ENCODE data around the gene TEX51. TPM values are rescaled to one million over a fixed set of nuclear protein-coding genes. Genes with fewer than 3 reads are reported as not detected.

Gene TEX51
- total RNA-seq, 4 donors from 2014 or later = not detected

DNA sequence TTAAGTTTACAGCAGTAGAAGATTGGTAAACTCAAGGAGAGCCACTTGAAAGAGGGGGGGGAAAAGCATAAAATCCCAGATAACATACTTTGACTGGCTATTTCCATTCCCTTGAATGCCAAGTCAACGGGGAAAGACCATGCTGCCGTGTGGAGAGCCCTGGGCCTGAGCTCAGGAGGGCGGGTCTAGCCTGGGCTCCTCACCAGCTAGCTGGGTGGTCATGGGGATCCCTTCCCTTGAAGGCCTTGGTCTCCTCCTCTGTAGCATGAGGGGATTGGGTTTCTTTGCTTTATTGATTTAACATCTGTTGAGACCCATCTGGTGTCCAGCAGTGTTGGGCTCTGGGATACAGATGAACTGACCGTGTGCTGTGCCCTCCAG lies 35.0 kb downstream of the TEX51 start:
- H3K4me3 ChIP-seq = no peak overlapping the region
- no peak overlapping the region for H3K27ac ChIP-seq
- no peaks in the 10 kb centered on the region for H3K36me3 ChIP-seq
- no peaks in the 10 kb centered on the region for H3K27me3 ChIP-seq
- TF ChIP-seq POLR2AphosphoS5 (IDR thresholded peaks at IDR 0.05) (no peak), EP300 (IDR thresholded peaks at IDR 0.05; ENCODE audit: low read depth) (no peak), POLR2A (IDR thresholded peaks at IDR 0.05) (no peak)
- TF ChIP-seq, protein P1, sequence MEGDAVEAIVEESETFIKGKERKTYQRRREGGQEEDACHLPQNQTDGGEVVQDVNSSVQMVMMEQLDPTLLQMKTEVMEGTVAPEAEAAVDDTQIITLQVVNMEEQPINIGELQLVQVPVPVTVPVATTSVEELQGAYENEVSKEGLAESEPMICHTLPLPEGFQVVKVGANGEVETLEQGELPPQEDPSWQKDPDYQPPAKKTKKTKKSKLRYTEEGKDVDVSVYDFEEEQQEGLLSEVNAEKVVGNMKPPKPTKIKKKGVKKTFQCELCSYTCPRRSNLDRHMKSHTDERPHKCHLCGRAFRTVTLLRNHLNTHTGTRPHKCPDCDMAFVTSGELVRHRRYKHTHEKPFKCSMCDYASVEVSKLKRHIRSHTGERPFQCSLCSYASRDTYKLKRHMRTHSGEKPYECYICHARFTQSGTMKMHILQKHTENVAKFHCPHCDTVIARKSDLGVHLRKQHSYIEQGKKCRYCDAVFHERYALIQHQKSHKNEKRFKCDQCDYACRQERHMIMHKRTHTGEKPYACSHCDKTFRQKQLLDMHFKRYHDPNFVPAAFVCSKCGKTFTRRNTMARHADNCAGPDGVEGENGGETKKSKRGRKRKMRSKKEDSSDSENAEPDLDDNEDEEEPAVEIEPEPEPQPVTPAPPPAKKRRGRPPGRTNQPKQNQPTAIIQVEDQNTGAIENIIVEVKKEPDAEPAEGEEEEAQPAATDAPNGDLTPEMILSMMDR (IDR thresholded peaks at IDR 0.05) = no peak
- intact Hi-C loops (cut with DNase I; ENCODE audit: low total_unique reads) = no loop called here
- no peaks in the 10 kb centered on the region for H3K9me3 ChIP-seq
- H3K4me1 ChIP-seq = no peaks in the 10 kb centered on the region
- in situ Hi-C loops (cut with MboI; ENCODE audit: low pct_ligation_motif_present in 1 of 4, low pct_unique_long_range_greater_than_20kb in 1 of 4, low sequenced_read_pairs in 3 of 4) = no loop called here
- DNase-seq = no peak
- WGBS, 2 donors (ENCODE audit: low coverage in 1 of 2) = 72 to 82% methylated on average over 2 to 4 of the region's 4 CpGs

DNA sequence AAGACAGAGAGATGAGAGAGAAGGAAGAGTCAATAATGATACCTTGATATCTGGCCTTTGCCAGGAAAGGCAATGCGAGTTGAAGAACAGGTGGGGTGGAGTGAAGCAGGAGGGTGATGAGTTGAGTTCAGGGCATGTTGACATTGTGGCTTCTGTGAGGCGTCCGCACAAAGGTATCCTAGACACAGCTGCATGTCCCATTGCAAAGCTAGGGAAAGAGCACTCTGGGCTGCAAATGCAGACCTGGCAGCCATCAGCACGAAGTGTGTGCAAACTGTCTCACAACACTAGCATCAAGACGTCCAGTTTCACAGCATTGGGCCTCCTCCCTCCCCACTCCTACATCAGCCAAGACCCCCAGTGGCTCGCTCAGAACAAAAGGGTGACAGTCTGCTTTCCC lies 36.1 kb downstream of the TEX51 start:
- in situ Hi-C loops (cut with MboI; ENCODE audit: low pct_ligation_motif_present in 1 of 4, low pct_unique_long_range_greater_than_20kb in 1 of 4, low sequenced_read_pairs in 3 of 4) (no loop called here), intact Hi-C loops (cut with DNase I; ENCODE audit: low total_unique reads) (no loop called here)
- H3K27ac ChIP-seq = no peak overlapping the region
- H3K4me3 ChIP-seq = no peak overlapping the region
- no peak for DNase-seq
- no peaks in the 10 kb centered on the region for H3K36me3 ChIP-seq
- H3K4me1 ChIP-seq = no peaks in the 10 kb centered on the region
- 74% methylated on average over 6 of the region's 6 CpGs; no CpG with 5 or more reads in 1 of the 2 donors for WGBS, 2 donors (ENCODE audit: low coverage in 1 of 2)
- TF ChIP-seq POLR2AphosphoS5 (IDR thresholded peaks at IDR 0.05) (no peak), EP300 (IDR thresholded peaks at IDR 0.05; ENCODE audit: low read depth) (no peak), POLR2A (IDR thresholded peaks at IDR 0.05) (no peak)
- TF ChIP-seq, protein P1 (IDR thresholded peaks at IDR 0.05) = no peak
- H3K9me3 ChIP-seq = no peaks in the 10 kb centered on the region
- H3K27me3 ChIP-seq = no peaks in the 10 kb centered on the region

DNA sequence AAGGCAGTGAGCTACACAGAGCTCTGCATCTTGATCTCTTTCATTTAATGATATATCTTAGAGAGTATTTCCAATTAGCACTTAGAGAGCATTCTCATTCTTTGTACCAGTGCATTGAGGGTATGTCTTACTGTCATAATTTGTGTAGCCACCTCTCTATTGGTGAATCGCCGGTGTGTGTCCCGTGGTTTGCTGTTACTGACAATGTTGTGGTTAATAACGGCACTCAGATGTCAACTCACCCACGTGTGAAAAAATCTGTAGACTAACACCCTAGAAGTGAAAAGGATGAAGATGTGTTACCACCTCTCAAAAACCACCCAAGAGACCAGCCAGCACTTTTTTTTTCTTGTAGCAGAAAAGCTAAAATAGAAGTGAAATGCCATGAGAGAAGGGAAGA lies 37.1 kb downstream of the TEX51 start:
- DNase-seq = no peak
- H3K27me3 ChIP-seq = no peaks in the 10 kb centered on the region
- WGBS, 2 donors (ENCODE audit: low coverage in 1 of 2) = 80 to 81% methylated on average over 3 to 5 of the region's 5 CpGs
- H3K4me3 ChIP-seq = no peak overlapping the region
- TF ChIP-seq POLR2A (IDR thresholded peaks at IDR 0.05) = no peak
- no peak for TF ChIP-seq EP300 (IDR thresholded peaks at IDR 0.05; ENCODE audit: low read depth)
- TF ChIP-seq, protein P1 (IDR thresholded peaks at IDR 0.05) = no peak
- TF ChIP-seq POLR2AphosphoS5 (IDR thresholded peaks at IDR 0.05) = no peak
- no peak overlapping the region for H3K27ac ChIP-seq
- H3K9me3 ChIP-seq = no peaks in the 10 kb centered on the region
- no peaks in the 10 kb centered on the region for H3K36me3 ChIP-seq
- intact Hi-C loops (cut with DNase I; ENCODE audit: low total_unique reads) = no loop called here
- in situ Hi-C loops (cut with MboI; ENCODE audit: low pct_ligation_motif_present in 1 of 4, low pct_unique_long_range_greater_than_20kb in 1 of 4, low sequenced_read_pairs in 3 of 4) = no loop called here
- no peaks in the 10 kb centered on the region for H3K4me1 ChIP-seq

DNA sequence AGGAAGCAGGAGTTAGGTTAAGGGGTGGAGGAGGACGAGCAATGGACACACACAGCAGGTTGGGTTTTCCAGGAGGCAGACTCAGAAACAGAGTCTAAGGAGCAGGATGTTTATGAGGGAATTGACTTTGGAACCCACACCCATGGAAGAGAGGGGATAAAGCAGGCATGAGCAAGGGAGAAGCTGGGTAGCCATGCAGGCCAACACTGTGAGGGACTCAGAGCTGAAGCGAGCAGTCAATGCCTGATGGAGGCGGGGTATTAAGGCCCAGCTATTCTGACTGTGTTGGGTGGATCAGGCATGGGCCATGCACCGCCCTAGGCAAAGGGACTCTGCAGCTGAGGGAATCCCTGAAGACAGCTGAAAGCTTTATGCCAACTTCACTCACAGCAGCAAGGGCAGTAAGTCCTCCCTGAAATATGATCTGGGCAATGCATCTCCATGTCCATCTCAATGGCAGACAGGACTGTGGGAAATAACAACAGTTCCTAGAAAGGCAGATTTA lies 37.6 kb downstream of the TEX51 start:
- no peaks in the 10 kb centered on the region for H3K27me3 ChIP-seq
- H3K27ac ChIP-seq = no peak overlapping the region
- no peaks in the 10 kb centered on the region for H3K4me1 ChIP-seq
- intact Hi-C loops (cut with DNase I; ENCODE audit: low total_unique reads) (no loop called here), in situ Hi-C loops (cut with MboI; ENCODE audit: low pct_ligation_motif_present in 1 of 4, low pct_unique_long_range_greater_than_20kb in 1 of 4, low sequenced_read_pairs in 3 of 4) (no loop called here)
- 92 to 97% methylated on average over 3 to 4 of the region's 4 CpGs for WGBS, 2 donors (ENCODE audit: low coverage in 1 of 2)
- H3K9me3 ChIP-seq = no peaks in the 10 kb centered on the region
- no peaks in the 10 kb centered on the region for H3K36me3 ChIP-seq
- H3K4me3 ChIP-seq = no peak overlapping the region
- no peak for TF ChIP-seq EP300 (IDR thresholded peaks at IDR 0.05; ENCODE audit: low read depth)
- TF ChIP-seq POLR2AphosphoS5 (IDR thresholded peaks at IDR 0.05) = no peak
- TF ChIP-seq POLR2A (IDR thresholded peaks at IDR 0.05) = no peak
- TF ChIP-seq, protein P1 (IDR thresholded peaks at IDR 0.05) = no peak
- no peak for DNase-seq
